ENCODE results near the gene WNK4.

The WNK4 gene

GRCh38 chr17:42835732-42836131 lies 55.3 kb downstream of the WNK4 start:
- DNase-seq (ENCODE audit: low read depth in 1 of 2, low spot score in 1 of 2): no peak
- TF ChIP-seq REST (IDR thresholded peaks at IDR 0.05; ENCODE audit: insufficient replicate concordance, low read depth) (no peak), CTCF (IDR thresholded peaks at IDR 0.05; ENCODE audit: insufficient read depth, low read length) (no peak), GABPA (IDR thresholded peaks at IDR 0.05; ENCODE audit: low read depth) (no peak), SPI1 (IDR thresholded peaks at IDR 0.05; ENCODE audit: borderline replicate concordance, low read depth) (no peak), POLR2AphosphoS5 (IDR thresholded peaks at IDR 0.05; ENCODE audit: low read depth) (no peak)
- Histone ChIP-seq H3K4me3 (replicated peaks; ENCODE audit: insufficient read depth, low read length) (no peak overlapping the region), H3K27ac (replicated peaks) (no peak overlapping the region), H3K27me3 (ENCODE audit: insufficient read depth, poor library complexity, severe bottlenecking) (no peaks in the 10 kb centered on the region)

GRCh38 chr17:42841975-42842685 lies 61.7 kb downstream of the WNK4 start:
- Histone ChIP-seq H3K4me3 (replicated peaks; ENCODE audit: insufficient read depth, low read length) (no peak overlapping the region), H3K27me3 (ENCODE audit: insufficient read depth, poor library complexity, severe bottlenecking) (no peaks in the 10 kb centered on the region), H3K27ac (replicated peaks) (no peak overlapping the region)
- no peak for DNase-seq (ENCODE audit: low read depth in 1 of 2, low spot score in 1 of 2)
- no peak for TF ChIP-seq SPI1 (IDR thresholded peaks at IDR 0.05; ENCODE audit: borderline replicate concordance, low read depth)
- TF ChIP-seq REST (IDR thresholded peaks at IDR 0.05; ENCODE audit: insufficient replicate concordance, low read depth): no peak
- no peak for TF ChIP-seq POLR2AphosphoS5 (IDR thresholded peaks at IDR 0.05; ENCODE audit: low read depth)
- no peak for TF ChIP-seq CTCF (IDR thresholded peaks at IDR 0.05; ENCODE audit: insufficient read depth, low read length)
- no peak for TF ChIP-seq GABPA (IDR thresholded peaks at IDR 0.05; ENCODE audit: low read depth)

- TF ChIP-seq REST (IDR thresholded peaks at IDR 0.05; ENCODE audit: insufficient replicate concordance, low read depth) (no peak), CTCF (IDR thresholded peaks at IDR 0.05; ENCODE audit: insufficient read depth, low read length) (peak; percentile 93)
- DNase-seq (ENCODE audit: low read depth in 1 of 2, low spot score in 1 of 2): peak in 1 of 2 experiments; percentile 42
- H3K27me3 ChIP-seq (ENCODE audit: insufficient read depth, poor library complexity, severe bottlenecking): no peaks in the 10 kb centered on the region
These were observed 63.0 kb downstream of the WNK4 start for GRCh38 chr17:42843358-42843934.

More at GRCh38 chr17:42843358-42843934, 63.0 kb downstream of the WNK4 start:
- no peak overlapping the region for H3K4me3 ChIP-seq (replicated peaks; ENCODE audit: insufficient read depth, low read length)
- H3K27ac ChIP-seq (replicated peaks): no peak overlapping the region
